ENCODE results near the gene SLAMF1.
"Not testable (repeated sequence)": the region's sequence is repeated elsewhere in the genome, so short reads cannot be mapped to it uniquely, and the experiment has no call there.

The SLAMF1 gene

GRCh38 chr1:160560045-160560705 is 86.7 kb downstream of the SLAMF1 start:
- no peak overlapping the region for H3K4me3 ChIP-seq (replicated peaks in 1 of 2; ENCODE audit: low read depth in 2 of 2, low read length in 2 of 2)
- no peak for DNase-seq (ENCODE audit: low read depth in 2 of 2)
- TF ChIP-seq, protein P1, sequence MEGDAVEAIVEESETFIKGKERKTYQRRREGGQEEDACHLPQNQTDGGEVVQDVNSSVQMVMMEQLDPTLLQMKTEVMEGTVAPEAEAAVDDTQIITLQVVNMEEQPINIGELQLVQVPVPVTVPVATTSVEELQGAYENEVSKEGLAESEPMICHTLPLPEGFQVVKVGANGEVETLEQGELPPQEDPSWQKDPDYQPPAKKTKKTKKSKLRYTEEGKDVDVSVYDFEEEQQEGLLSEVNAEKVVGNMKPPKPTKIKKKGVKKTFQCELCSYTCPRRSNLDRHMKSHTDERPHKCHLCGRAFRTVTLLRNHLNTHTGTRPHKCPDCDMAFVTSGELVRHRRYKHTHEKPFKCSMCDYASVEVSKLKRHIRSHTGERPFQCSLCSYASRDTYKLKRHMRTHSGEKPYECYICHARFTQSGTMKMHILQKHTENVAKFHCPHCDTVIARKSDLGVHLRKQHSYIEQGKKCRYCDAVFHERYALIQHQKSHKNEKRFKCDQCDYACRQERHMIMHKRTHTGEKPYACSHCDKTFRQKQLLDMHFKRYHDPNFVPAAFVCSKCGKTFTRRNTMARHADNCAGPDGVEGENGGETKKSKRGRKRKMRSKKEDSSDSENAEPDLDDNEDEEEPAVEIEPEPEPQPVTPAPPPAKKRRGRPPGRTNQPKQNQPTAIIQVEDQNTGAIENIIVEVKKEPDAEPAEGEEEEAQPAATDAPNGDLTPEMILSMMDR (IDR thresholded peaks at IDR 0.05; ENCODE audit: low read depth, low read length): no peak

DNA sequence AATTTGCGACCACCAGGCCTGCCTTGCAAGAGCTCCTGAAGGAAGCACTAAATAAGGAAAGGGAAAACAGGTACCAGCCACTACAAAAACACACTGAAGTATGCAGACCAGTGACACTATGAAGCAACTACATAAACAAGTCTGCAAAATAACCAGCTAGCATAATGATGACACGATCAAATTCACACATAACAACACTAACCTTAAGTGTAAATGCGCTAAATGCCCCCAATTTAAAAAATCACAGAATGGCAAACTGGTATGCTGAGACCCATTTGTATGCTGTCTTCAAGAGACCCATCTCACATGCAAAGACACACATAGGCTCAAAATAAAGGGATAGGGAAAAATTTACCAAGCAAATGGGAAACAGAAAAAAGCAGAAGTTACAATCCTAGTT is 87.4 kb downstream of the SLAMF1 start:
- H3K4me3 ChIP-seq (replicated peaks in 1 of 2; ENCODE audit: low read depth in 2 of 2, low read length in 2 of 2); DNase-seq (ENCODE audit: low read depth in 2 of 2): not testable (repeated sequence)

- DNase-seq (ENCODE audit: low read depth in 2 of 2): no peak
- H3K4me3 ChIP-seq (replicated peaks in 1 of 2; ENCODE audit: low read depth in 2 of 2, low read length in 2 of 2): no peak overlapping the region
- TF ChIP-seq, protein P1 (IDR thresholded peaks at IDR 0.05; ENCODE audit: low read depth, low read length): no peak
Measured at GRCh38 chr1:160558660-160559380, 88.0 kb downstream of the SLAMF1 start.

Measured in cardiac fibroblast (primary cell).